ENCODE results near the gene PPP4C. TPM values are rescaled to one million over a fixed set of nuclear protein-coding genes. Genes with fewer than 3 reads are reported as not detected.
"Not testable (repeated sequence)": the region's sequence is repeated elsewhere in the genome, so short reads cannot be mapped to it uniquely, and the experiment has no call there.

The PPP4C gene
- total RNA-seq, 1 experiment from 2014 or later, result 103 TPM

DNA sequence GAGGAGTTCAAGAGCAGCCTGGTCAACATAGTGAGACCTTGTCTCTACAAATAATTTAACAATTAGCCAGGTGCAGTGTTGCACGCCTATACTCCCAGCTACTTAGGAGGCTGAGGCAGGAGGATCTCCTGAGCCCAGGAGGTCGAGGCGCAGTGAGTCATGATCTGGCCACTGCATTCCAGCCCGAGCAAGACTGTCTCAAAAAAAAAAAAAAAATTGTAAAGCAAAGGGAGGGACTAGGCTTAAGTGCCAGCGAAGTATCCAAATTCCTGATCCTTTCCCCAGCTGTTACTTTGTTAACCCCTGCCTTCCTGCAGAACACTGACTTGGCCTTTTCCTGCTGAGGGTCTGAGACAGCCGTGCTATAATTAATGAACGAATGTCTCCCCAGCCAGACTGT is 34.9 kb downstream of the PPP4C start:
- DNase-seq, result no peak
- H3K4me2 ChIP-seq (ENCODE audit: low read depth, low read length, poor library complexity, severe bottlenecking), result no peak overlapping the region
- no peaks in the 10 kb centered on the region for H3K9me3 ChIP-seq (ENCODE audit: low read length)
- no peak overlapping the region for H3K4me3 ChIP-seq (ENCODE audit: low read length)
- H4K20me1 ChIP-seq (ENCODE audit: insufficient read depth, low read depth, low read length), result no peaks in the 10 kb centered on the region
- H3K79me2 ChIP-seq (ENCODE audit: low read length), result no peaks in the 10 kb centered on the region
- H3K9me2 ChIP-seq (replicated peaks; ENCODE audit: insufficient read depth, low read length), result no peaks in the 10 kb centered on the region
- H3K4me1 ChIP-seq (ENCODE audit: low read length), result no peaks in the 10 kb centered on the region
- no peak overlapping the region for H3K9ac ChIP-seq (ENCODE audit: low read length)
- H3K36me3 ChIP-seq (ENCODE audit: insufficient read depth, low read length), result no peaks in the 10 kb centered on the region
- no peak overlapping the region for H2AFZ ChIP-seq (ENCODE audit: low read length)
- H3K27ac ChIP-seq (ENCODE audit: low read length), result no peak overlapping the region
- H3K27me3 ChIP-seq (ENCODE audit: low read length), result no peaks in the 10 kb centered on the region

DNA sequence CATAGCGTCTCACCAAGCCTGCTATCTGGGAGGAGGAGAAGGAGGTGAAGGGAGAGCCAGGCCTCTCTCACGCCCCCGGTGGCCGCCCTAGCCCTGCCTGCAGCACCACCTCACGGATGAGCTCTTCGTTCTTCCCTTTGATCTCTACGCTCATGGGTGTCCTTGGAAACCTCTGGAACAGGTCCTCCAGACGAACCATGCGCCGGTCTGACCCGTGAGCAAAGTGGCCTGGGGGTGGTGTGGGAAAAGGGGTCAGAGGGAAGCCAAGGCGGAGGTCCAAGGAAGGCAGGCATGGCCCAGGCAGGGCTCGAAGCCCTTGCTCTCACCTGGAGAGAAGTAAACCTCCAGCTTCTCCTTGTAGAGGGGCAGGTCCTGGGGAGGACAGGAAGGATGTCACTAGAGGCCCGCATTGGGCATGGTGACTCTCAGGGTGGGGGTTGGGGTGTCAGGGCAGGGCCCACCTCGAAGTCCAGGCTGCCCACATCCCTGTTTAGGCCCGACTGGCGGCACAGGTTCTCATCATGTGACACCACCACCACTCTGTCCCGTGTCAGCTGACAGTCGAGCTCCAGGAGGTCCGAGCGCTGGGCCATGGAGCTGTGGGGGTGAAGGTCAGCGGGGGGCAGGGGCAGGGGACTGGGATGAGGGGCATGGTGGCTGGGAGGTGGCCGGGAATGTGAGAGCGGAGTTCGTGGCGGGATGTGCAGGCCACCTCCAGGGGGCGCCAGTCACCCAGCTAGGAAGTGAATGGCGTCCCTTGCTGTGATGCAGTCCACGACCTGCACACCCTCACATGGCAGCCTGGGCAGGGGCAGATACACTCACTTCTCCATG is 36.6 kb downstream of the PPP4C start:
- no peaks in the 10 kb centered on the region for H3K9me3 ChIP-seq (ENCODE audit: low read length)
- no peak overlapping the region for H3K9ac ChIP-seq (ENCODE audit: low read length)
- no peaks in the 10 kb centered on the region for H3K79me2 ChIP-seq (ENCODE audit: low read length)
- no peak overlapping the region for H2AFZ ChIP-seq (ENCODE audit: low read length)
- H3K27ac ChIP-seq (ENCODE audit: low read length), result no peak overlapping the region
- peak; percentile 91 for DNase-seq
- H3K4me1 ChIP-seq (ENCODE audit: low read length), result no peaks in the 10 kb centered on the region
- H3K4me3 ChIP-seq (ENCODE audit: low read length), result no peak overlapping the region
- no peak overlapping the region for H3K4me2 ChIP-seq (ENCODE audit: low read depth, low read length, poor library complexity, severe bottlenecking)
- H4K20me1 ChIP-seq (ENCODE audit: insufficient read depth, low read depth, low read length), result no peaks in the 10 kb centered on the region
- no peaks in the 10 kb centered on the region for H3K27me3 ChIP-seq (ENCODE audit: low read length)
- H3K36me3 ChIP-seq (ENCODE audit: insufficient read depth, low read length), result no peaks in the 10 kb centered on the region
- H3K9me2 ChIP-seq (replicated peaks; ENCODE audit: insufficient read depth, low read length), result no peaks in the 10 kb centered on the region

DNA sequence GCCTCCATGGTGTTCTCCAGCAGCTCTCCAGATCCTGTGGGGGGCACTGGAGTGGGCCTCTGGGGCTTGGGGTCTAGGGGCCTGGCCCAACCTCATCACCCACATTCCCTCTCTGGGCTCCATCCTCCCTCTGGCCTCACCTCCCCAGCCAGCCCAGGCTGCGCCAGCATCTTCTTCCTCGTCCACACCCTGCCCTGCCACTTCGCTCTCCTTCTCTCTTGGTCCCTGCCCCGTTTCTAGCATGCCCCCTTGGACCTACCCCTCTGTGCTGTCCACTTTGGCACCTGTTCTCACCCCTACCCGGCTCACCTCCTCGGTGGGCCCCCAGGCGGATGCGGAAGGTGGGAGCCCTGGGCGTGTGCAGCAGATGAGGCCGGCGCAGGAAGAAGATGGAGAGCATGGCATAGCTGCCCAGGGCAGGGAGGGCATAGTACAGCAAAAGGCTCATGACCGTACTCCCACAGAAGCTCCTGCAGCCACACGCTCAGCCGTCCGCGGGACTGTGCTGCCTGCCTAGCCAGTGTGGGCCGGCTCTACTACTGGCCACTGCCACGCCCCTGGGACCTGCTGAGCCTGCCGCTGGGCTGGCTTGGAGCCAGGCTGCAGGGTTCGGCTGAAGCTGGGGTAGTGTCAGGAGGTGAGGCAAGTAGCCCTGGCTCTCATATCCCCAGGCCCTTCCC is 37.4 kb downstream of the PPP4C start, which contains the start of gene GDPD3:
Gene GDPD3, minus strand, starts transcription at position 507 of the 680 bp plus-strand sequence. Its CDS starts 59 bp downstream, at position 448.
- H3K4me1 ChIP-seq (ENCODE audit: low read length), result no peaks in the 10 kb centered on the region
- no peak for DNase-seq
- H3K36me3 ChIP-seq (ENCODE audit: insufficient read depth, low read length), result no peaks in the 10 kb centered on the region
- H3K4me3 ChIP-seq (ENCODE audit: low read length), result no peak within 1 kb of the TSS
- no peak within 1 kb of the TSS for H3K27ac ChIP-seq (ENCODE audit: low read length)
- H4K20me1 ChIP-seq (ENCODE audit: insufficient read depth, low read depth, low read length), result no peaks in the 10 kb centered on the region
- no peak within 1 kb of the TSS for H3K9ac ChIP-seq (ENCODE audit: low read length)
- no peaks in the 10 kb centered on the region for H3K79me2 ChIP-seq (ENCODE audit: low read length)
- H2AFZ ChIP-seq (ENCODE audit: low read length), result no peak within 1 kb of the TSS
- no peak within 1 kb of the TSS for H3K4me2 ChIP-seq (ENCODE audit: low read depth, low read length, poor library complexity, severe bottlenecking)
- no peaks in the 10 kb centered on the region for H3K27me3 ChIP-seq (ENCODE audit: low read length)
- no peaks in the 10 kb centered on the region for H3K9me2 ChIP-seq (replicated peaks; ENCODE audit: insufficient read depth, low read length)
- no peaks in the 10 kb centered on the region for H3K9me3 ChIP-seq (ENCODE audit: low read length)

DNA sequence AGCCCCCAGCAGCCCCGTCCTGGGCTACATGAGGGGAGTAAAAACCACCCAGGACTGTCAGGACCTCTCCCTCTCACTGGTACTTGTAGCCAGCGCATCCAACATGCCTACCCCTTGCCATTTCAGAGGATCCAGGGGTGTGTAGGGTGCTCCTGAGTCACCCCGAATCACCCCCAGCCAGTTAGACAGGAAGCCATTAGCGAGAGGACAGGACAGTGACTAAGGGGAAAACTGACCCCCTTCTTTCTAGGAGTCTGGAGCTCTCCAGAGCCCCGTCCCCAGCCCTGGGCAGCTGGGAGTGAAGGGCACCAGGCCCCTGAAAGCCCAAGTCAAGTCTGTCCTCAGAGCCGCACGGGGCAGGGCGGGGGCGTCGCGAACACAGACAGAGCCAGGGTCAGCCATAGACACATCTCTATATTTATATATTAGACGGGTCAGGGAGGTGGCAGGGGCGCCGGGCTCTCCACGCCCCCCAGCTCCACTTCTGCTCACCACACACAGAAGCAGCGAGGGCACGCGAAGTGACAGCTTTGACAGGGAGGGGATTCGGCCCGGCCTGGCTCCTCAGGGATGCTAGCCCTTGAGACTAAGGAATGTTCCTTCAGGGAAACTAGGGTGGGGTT is 38.0 kb downstream of the PPP4C start:
- no peaks in the 10 kb centered on the region for H3K79me2 ChIP-seq (ENCODE audit: low read length)
- no peaks in the 10 kb centered on the region for H3K9me2 ChIP-seq (replicated peaks; ENCODE audit: insufficient read depth, low read length)
- no peak overlapping the region for H3K4me2 ChIP-seq (ENCODE audit: low read depth, low read length, poor library complexity, severe bottlenecking)
- H3K27me3 ChIP-seq (ENCODE audit: low read length), result no peaks in the 10 kb centered on the region
- no peak overlapping the region for H3K9ac ChIP-seq (ENCODE audit: low read length)
- no peak overlapping the region for H3K4me3 ChIP-seq (ENCODE audit: low read length)
- H2AFZ ChIP-seq (ENCODE audit: low read length), result no peak overlapping the region
- H4K20me1 ChIP-seq (ENCODE audit: insufficient read depth, low read depth, low read length), result no peaks in the 10 kb centered on the region
- H3K9me3 ChIP-seq (ENCODE audit: low read length), result no peaks in the 10 kb centered on the region
- H3K27ac ChIP-seq (ENCODE audit: low read length), result no peak overlapping the region
- H3K36me3 ChIP-seq (ENCODE audit: insufficient read depth, low read length), result no peaks in the 10 kb centered on the region
- DNase-seq, result no peak
- H3K4me1 ChIP-seq (ENCODE audit: low read length), result no peaks in the 10 kb centered on the region

DNA sequence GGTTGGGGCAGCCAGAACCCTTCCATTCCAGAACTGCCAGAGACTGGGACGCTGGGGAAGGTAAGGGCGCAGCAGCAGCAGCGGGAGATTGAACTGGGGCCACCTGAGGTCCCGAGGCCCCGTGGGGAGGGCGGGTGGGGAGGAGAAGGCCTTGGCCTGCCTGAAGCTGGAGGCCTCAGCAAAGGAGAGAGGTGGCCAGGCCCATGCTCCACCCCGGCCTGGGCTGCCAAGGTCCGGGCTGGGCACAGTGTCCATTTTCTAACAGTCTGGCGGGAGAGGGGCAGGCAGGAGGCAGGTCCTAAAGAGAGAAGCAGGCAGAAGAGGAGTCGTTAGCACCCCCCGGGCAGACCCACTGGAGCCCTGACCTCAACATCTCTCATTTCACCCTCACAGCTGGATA is 38.6 kb downstream of the PPP4C start:
- no peak overlapping the region for H2AFZ ChIP-seq (ENCODE audit: low read length)
- H3K9me2 ChIP-seq (replicated peaks; ENCODE audit: insufficient read depth, low read length), result no peaks in the 10 kb centered on the region
- H3K36me3 ChIP-seq (ENCODE audit: insufficient read depth, low read length), result peaks cover 2% of the 10 kb centered on the region; the same call in 1 of the 2 replicates
- no peaks in the 10 kb centered on the region for H3K79me2 ChIP-seq (ENCODE audit: low read length)
- H3K9ac ChIP-seq (ENCODE audit: low read length), result no peak overlapping the region
- H4K20me1 ChIP-seq (ENCODE audit: insufficient read depth, low read depth, low read length), result no peaks in the 10 kb centered on the region
- no peak overlapping the region for H3K4me3 ChIP-seq (ENCODE audit: low read length)
- H3K9me3 ChIP-seq (ENCODE audit: low read length), result no peaks in the 10 kb centered on the region
- H3K4me2 ChIP-seq (ENCODE audit: low read depth, low read length, poor library complexity, severe bottlenecking), result no peak overlapping the region
- no peaks in the 10 kb centered on the region for H3K27me3 ChIP-seq (ENCODE audit: low read length)
- DNase-seq, result no peak
- H3K27ac ChIP-seq (ENCODE audit: low read length), result no peak overlapping the region
- H3K4me1 ChIP-seq (ENCODE audit: low read length), result no peaks in the 10 kb centered on the region

DNA sequence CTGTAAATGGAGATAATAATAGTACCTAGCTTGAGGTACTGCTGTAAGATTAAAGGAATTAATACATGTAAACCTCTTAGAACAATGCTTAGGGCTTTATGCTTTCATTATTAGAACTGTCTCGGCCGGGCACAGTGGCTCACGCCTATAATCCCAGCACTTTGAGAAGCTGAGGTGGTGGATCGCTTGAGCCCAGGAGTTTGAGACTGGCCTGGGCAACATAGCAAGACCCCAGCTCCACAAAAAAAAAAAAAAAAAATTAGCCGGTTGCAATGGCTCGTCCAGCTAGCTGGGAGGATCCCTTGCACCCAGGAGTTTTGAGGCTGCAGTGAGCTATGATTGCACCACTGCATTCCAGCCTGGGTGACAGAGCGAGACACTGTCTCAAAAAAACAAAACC is 39.0 kb downstream of the PPP4C start:
- H3K36me3 ChIP-seq (ENCODE audit: insufficient read depth, low read length); H4K20me1 ChIP-seq (ENCODE audit: insufficient read depth, low read depth, low read length): not testable (repeated sequence)

DNA sequence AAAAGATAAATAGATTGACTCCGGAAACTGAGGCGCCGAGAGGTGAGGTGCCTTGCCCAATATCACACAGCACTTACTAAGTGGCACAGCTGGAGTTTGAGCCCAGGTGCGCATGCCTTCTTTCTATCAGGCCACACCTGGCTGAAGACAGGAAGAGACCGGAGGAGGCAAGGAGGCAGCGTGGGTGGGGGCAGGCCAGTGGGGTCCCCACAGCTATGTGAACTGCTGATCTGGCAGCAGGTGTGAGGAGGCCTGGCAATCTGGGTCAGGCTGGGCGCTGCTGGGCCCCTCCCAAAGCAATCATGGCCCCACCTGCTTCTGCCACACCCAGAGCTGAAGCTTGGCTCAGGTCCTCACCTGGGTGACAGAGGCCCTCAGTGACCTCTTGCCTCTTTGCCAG is 39.4 kb downstream of the PPP4C start:
- no peak overlapping the region for H3K4me3 ChIP-seq (ENCODE audit: low read length)
- H3K9me3 ChIP-seq (ENCODE audit: low read length), result no peaks in the 10 kb centered on the region
- no peaks in the 10 kb centered on the region for H3K27me3 ChIP-seq (ENCODE audit: low read length)
- no peak overlapping the region for H2AFZ ChIP-seq (ENCODE audit: low read length)
- no peaks in the 10 kb centered on the region for H4K20me1 ChIP-seq (ENCODE audit: insufficient read depth, low read depth, low read length)
- DNase-seq, result no peak
- no peaks in the 10 kb centered on the region for H3K4me1 ChIP-seq (ENCODE audit: low read length)
- no peak overlapping the region for H3K4me2 ChIP-seq (ENCODE audit: low read depth, low read length, poor library complexity, severe bottlenecking)
- no peak overlapping the region for H3K27ac ChIP-seq (ENCODE audit: low read length)
- no peaks in the 10 kb centered on the region for H3K79me2 ChIP-seq (ENCODE audit: low read length)
- no peak overlapping the region for H3K9ac ChIP-seq (ENCODE audit: low read length)
- peaks cover 3% of the 10 kb centered on the region; the same call in 1 of the 2 replicates for H3K36me3 ChIP-seq (ENCODE audit: insufficient read depth, low read length)
- no peaks in the 10 kb centered on the region for H3K9me2 ChIP-seq (replicated peaks; ENCODE audit: insufficient read depth, low read length)

More for the DNA sequence above, 39.0 kb downstream of the PPP4C start:
- H3K79me2 ChIP-seq (ENCODE audit: low read length); DNase-seq; H3K4me3 ChIP-seq (ENCODE audit: low read length); H3K9me2 ChIP-seq (replicated peaks; ENCODE audit: insufficient read depth, low read length); H3K4me2 ChIP-seq (ENCODE audit: low read depth, low read length, poor library complexity, severe bottlenecking); H3K27me3 ChIP-seq (ENCODE audit: low read length); H3K9me3 ChIP-seq (ENCODE audit: low read length); H3K27ac ChIP-seq (ENCODE audit: low read length); H2AFZ ChIP-seq (ENCODE audit: low read length); H3K9ac ChIP-seq (ENCODE audit: low read length); H3K4me1 ChIP-seq (ENCODE audit: low read length): not testable (repeated sequence)
